ENCODE data around the gene CSNK1G2. TPM values are rescaled to one million over a fixed set of nuclear protein-coding genes. Genes with fewer than 3 reads are reported as not detected.

Gene CSNK1G2
- total and polyA plus RNA-seq, 2 of the 13 experiments (the other 11 are each of a cell fraction or from before 2014, with no cell fraction given) = 53.8 to 72.5 TPM

- TF ChIP-seq NFAT5 (CRISPR knock-in tag; IDR thresholded peaks at IDR 0.05) = no peak
- TF ChIP-seq TFDP2 (CRISPR knock-in tag; IDR thresholded peaks at IDR 0.05) = 0 out of 2 replicates have a peak, but pooled peaks have one; percentile 38
- TF ChIP-seq TARDBP (CRISPR knock-in tag; IDR thresholded peaks at IDR 0.05) = no peak
- TF ChIP-seq SUZ12 (IDR thresholded peaks at IDR 0.05; ENCODE audit: low read depth, low read length) = no peak
These were observed 5.3 kb upstream of the CSNK1G2 start (continued) for GRCh38 chr19:1935484-1936208.

GRCh38 chr19:1936430-1936829, 4.5 kb upstream of the CSNK1G2 start:
- DNase-seq (ENCODE audit: low spot score) = no peak
- 58% methylated on average over 3 of the region's 3 CpGs for WGBS (ENCODE audit: low lambda C conversion rate)
- no peak for FAIRE-seq
- Histone ChIP-seq H3K4me1 (ENCODE audit: insufficient read depth, low read length) (peaks cover 38% of the 10 kb centered on the region), H3K4me2 (ENCODE audit: low read depth, low read length) (peak overlapping the region; percentile 57), H3K27ac (ENCODE audit: extremely low read length, insufficient read depth, low read length) (peak overlapping the region; percentile 16), H3K79me2 (ENCODE audit: insufficient read depth, low read length) (no peaks in the 10 kb centered on the region), H4K20me1 (ENCODE audit: insufficient read depth, low read length) (no peaks in the 10 kb centered on the region), H3K9ac (ENCODE audit: insufficient read depth, low read depth, low read length) (no peak overlapping the region), H3K27me3 (ENCODE audit: control insufficient read depth in 1 of 2, insufficient read depth in 2 of 2, low read length in 2 of 2) (no peaks in the 10 kb centered on the region), H2AFZ (ENCODE audit: low read length) (no peak overlapping the region), H3K9me3 (ENCODE audit: low read length) (no peaks in the 10 kb centered on the region; the same call in 1 of the 2 replicates), H3K36me3 (replicated peaks in 1 of 2; ENCODE audit: control insufficient read depth in 1 of 2, insufficient read depth in 2 of 2, low read length in 2 of 2) (no peaks in the 10 kb centered on the region), H3K4me3 (replicated peaks in 1 of 3; ENCODE audit: insufficient read depth in 1 of 3, low read depth in 2 of 3, low read length in 3 of 3) (0 out of 6 replicates have a peak overlapping the region, but pooled peaks of 1 of the 3 experiments have one; percentile 51)
- TF ChIP-seq ARNTL (CRISPR knock-in tag; IDR thresholded peaks at IDR 0.05) (no peak), RAD51 (IDR thresholded peaks at IDR 0.05; ENCODE audit: borderline replicate concordance) (0 out of 2 replicates have a peak, but pooled peaks have one; percentile 26), NBN (conservative IDR thresholded peaks at IDR 0.05) (0 out of 2 replicates have a peak, but pooled peaks have one; percentile 36), HIC2 (CRISPR knock-in tag; IDR thresholded peaks at IDR 0.05; ENCODE audit: low read depth) (no peak)
- no peak for ATAC-seq
- ChIA-PET CTCF (ENCODE audit: low intra/inter-chr PET ratio, low total read pairs) (no interaction called here), POLR2A (interaction anchor here (0.6 to 1.4 kb wide), 3 partner anchors 39 to 358 kb away, joined by 3 read pairs; no protein-coding TSS in a partner anchor)
- intact Hi-C loops (cut with micrococcal nuclease; ENCODE audit: unreplicated experiment) (no loop called here), in situ Hi-C loops (cut with HindIII; ENCODE audit: extremely low pct_ligation_motif_present, low pct_unique_long_range_greater_than_20kb) (loop anchor here (10.0 kb wide), 1 partner anchor 128 kb away; no protein-coding TSS in a partner anchor)
- BruUV-seq (replicated peaks) = no TSS peak
